ENCODE measurements around the gene NRCAM. TPM values are rescaled to one million over a fixed set of nuclear protein-coding genes. Genes with fewer than 3 reads are reported as not detected.
A peak's percentile ranks its signal among the peaks of the same experiment; 100 is the strongest.

The NRCAM gene
- polyA plus RNA-seq, 1 donor: 11.8 TPM

GRCh38 chr7:108224387-108224786, 231.8 kb downstream of the NRCAM start:
- no CpG with 5 or more reads among the region's 1 CpG for WGBS (ENCODE audit: insufficient coverage, low lambda C conversion rate)
- no peaks in the 10 kb centered on the region for H3K9me3 ChIP-seq (ENCODE audit: control insufficient read depth, low read depth, low read length)
- DNase-seq: no peak

GRCh38 chr7:108222236-108222892, 233.9 kb downstream of the NRCAM start:
- Histone ChIP-seq H3K4me1 (ENCODE audit: control insufficient read depth, insufficient read depth, low read length) (peaks cover 5% of the 10 kb centered on the region), H3K27ac (ENCODE audit: low read length) (no peak overlapping the region), H3K27me3 (ENCODE audit: control insufficient read depth, insufficient read depth, low read length) (no peaks in the 10 kb centered on the region), H3K9me3 (ENCODE audit: control insufficient read depth, low read depth, low read length) (peaks cover 3% of the 10 kb centered on the region), H3K36me3 (ENCODE audit: control insufficient read depth, insufficient read depth, low read length) (no peaks in the 10 kb centered on the region), H3K4me3 (ENCODE audit: low read length) (no peak overlapping the region)
- peak; percentile 24 to 45 for DNase-seq
- no CpG with 5 or more reads among the region's 7 CpGs for WGBS (ENCODE audit: insufficient coverage, low lambda C conversion rate)

More at GRCh38 chr7:108224387-108224786, 231.8 kb downstream of the NRCAM start:
- Histone ChIP-seq H3K27ac (ENCODE audit: low read length) (no peak overlapping the region), H3K36me3 (ENCODE audit: control insufficient read depth, insufficient read depth, low read length) (no peaks in the 10 kb centered on the region), H3K4me3 (ENCODE audit: low read length) (no peak overlapping the region), H3K27me3 (ENCODE audit: control insufficient read depth, insufficient read depth, low read length) (no peaks in the 10 kb centered on the region), H3K4me1 (ENCODE audit: control insufficient read depth, insufficient read depth, low read length) (peaks cover 5% of the 10 kb centered on the region)

- DNase-seq: no peak
Observed at GRCh38 chr7:108211382-108212201, 244.6 kb downstream of the NRCAM start.

DNA sequence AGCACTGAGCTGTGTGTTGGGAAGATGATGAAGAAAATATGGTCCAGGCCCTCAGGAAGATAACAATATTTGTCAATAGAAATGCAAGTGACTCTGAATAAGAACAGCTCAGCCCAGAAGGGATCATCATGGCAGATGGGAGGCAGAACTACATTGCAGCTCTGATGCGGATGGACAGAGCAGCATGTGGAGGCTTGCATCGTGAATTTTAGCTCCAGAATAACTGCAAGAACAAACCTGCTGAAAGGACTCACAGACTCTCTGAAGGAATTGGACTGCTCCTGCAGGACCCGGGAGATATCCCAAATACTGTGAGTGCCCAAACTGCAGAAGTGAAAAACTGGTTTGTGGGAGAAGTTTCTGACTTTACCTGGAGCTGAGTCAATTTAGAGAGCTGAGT, 245.4 kb downstream of the NRCAM start:
- H3K9me3 ChIP-seq (ENCODE audit: control insufficient read depth, low read depth, low read length): peaks cover 9% of the 10 kb centered on the region
- no peak overlapping the region for H3K27ac ChIP-seq (ENCODE audit: low read length)
- no peak for DNase-seq
- no peak overlapping the region for H3K4me3 ChIP-seq (ENCODE audit: low read length)
- no peaks in the 10 kb centered on the region for H3K4me1 ChIP-seq (ENCODE audit: control insufficient read depth, insufficient read depth, low read length)
- no peaks in the 10 kb centered on the region for H3K36me3 ChIP-seq (ENCODE audit: control insufficient read depth, insufficient read depth, low read length)
- no peaks in the 10 kb centered on the region for H3K27me3 ChIP-seq (ENCODE audit: control insufficient read depth, insufficient read depth, low read length)
- no CpG with 5 or more reads among the region's 3 CpGs for WGBS (ENCODE audit: insufficient coverage, low lambda C conversion rate)

More at GRCh38 chr7:108211382-108212201, 244.6 kb downstream of the NRCAM start:
- peaks cover 9% of the 10 kb centered on the region for H3K9me3 ChIP-seq (ENCODE audit: control insufficient read depth, low read depth, low read length)
- H3K27me3 ChIP-seq (ENCODE audit: control insufficient read depth, insufficient read depth, low read length): no peaks in the 10 kb centered on the region
- H3K4me3 ChIP-seq (ENCODE audit: low read length): no peak overlapping the region
- H3K36me3 ChIP-seq (ENCODE audit: control insufficient read depth, insufficient read depth, low read length): no peaks in the 10 kb centered on the region
- no CpG with 5 or more reads among the region's 7 CpGs for WGBS (ENCODE audit: insufficient coverage, low lambda C conversion rate)
- no peak overlapping the region for H3K27ac ChIP-seq (ENCODE audit: low read length)
- H3K4me1 ChIP-seq (ENCODE audit: control insufficient read depth, insufficient read depth, low read length): no peaks in the 10 kb centered on the region

DNA sequence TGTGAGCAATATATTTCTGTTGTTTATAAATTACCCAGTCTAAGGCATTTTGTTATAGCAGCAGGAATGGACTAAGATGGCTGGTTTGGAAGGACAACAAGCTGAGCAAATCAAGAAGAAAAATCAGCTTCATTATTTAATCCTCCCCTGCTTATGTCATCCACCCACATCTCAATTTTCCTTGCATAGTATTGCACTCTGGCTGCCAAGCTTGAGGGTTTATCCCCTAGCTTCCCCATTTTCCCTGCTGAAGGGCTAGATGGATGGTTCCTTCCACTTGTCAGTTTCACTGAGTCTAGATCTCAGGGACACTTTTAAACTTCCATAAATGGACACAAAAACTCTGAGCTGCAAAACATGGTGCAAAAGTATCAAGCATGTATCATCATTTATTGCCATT, 250.9 kb downstream of the NRCAM start:
- DNase-seq: no peak
- Histone ChIP-seq H3K27ac (ENCODE audit: low read length) (no peak overlapping the region), H3K4me3 (ENCODE audit: low read length) (no peak overlapping the region)

DNA sequence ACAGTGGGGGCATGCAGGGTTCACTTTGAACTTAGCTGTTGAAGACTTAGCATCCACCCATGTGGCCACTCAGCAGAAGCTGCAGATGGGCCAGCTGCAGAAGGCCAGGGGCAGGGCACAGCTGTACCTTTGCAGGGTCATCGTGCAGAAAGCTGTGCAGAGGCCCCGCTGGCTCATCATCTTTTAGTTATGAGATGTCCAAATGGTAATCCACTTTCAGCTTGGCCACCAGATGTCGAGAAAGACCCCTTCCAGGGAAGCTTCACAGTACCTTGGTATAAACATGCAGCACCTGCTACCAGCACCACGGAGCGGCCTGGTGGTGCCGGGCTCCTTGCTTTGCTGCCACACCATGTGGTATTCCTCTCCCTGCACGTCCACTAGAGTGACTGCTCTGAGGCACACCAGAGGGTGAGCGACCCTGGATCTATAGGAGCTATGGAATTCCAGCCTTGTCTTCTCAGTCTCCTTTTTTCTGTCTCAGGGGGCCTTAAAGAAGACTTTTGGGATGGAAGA, 251.9 kb downstream of the NRCAM start:
- Histone ChIP-seq H3K27ac (ENCODE audit: low read length) (no peak overlapping the region), H3K9me3 (ENCODE audit: control insufficient read depth, low read depth, low read length) (no peaks in the 10 kb centered on the region), H3K4me1 (ENCODE audit: control insufficient read depth, insufficient read depth, low read length) (no peaks in the 10 kb centered on the region), H3K36me3 (ENCODE audit: control insufficient read depth, insufficient read depth, low read length) (no peaks in the 10 kb centered on the region), H3K27me3 (ENCODE audit: control insufficient read depth, insufficient read depth, low read length) (no peaks in the 10 kb centered on the region), H3K4me3 (ENCODE audit: low read length) (no peak overlapping the region)
- no peak for DNase-seq
- no CpG with 5 or more reads among the region's 8 CpGs for WGBS (ENCODE audit: insufficient coverage, low lambda C conversion rate)

More for the DNA sequence above, 250.9 kb downstream of the NRCAM start:
- H3K36me3 ChIP-seq (ENCODE audit: control insufficient read depth, insufficient read depth, low read length): no peaks in the 10 kb centered on the region
- no peaks in the 10 kb centered on the region for H3K9me3 ChIP-seq (ENCODE audit: control insufficient read depth, low read depth, low read length)
- no peaks in the 10 kb centered on the region for H3K27me3 ChIP-seq (ENCODE audit: control insufficient read depth, insufficient read depth, low read length)
- H3K4me1 ChIP-seq (ENCODE audit: control insufficient read depth, insufficient read depth, low read length): no peaks in the 10 kb centered on the region

- H3K27me3 ChIP-seq (ENCODE audit: control insufficient read depth, insufficient read depth, low read length): no peaks in the 10 kb centered on the region
- no peak for DNase-seq
- no peaks in the 10 kb centered on the region for H3K9me3 ChIP-seq (ENCODE audit: control insufficient read depth, low read depth, low read length)
- no peaks in the 10 kb centered on the region for H3K36me3 ChIP-seq (ENCODE audit: control insufficient read depth, insufficient read depth, low read length)
- no peak overlapping the region for H3K4me3 ChIP-seq (ENCODE audit: low read length)
- no CpG with 5 or more reads among the region's 5 CpGs for WGBS (ENCODE audit: insufficient coverage, low lambda C conversion rate)
- no peaks in the 10 kb centered on the region for H3K4me1 ChIP-seq (ENCODE audit: control insufficient read depth, insufficient read depth, low read length)
- no peak overlapping the region for H3K27ac ChIP-seq (ENCODE audit: low read length)
Observed at GRCh38 chr7:108203537-108203936, 252.7 kb downstream of the NRCAM start.

- 82% methylated on average over 2 of the region's 4 CpGs for WGBS (ENCODE audit: insufficient coverage, low lambda C conversion rate)
Observed at GRCh38 chr7:108202743-108203142, 253.5 kb downstream of the NRCAM start.

GRCh38 chr7:108201766-108202165, 254.5 kb downstream of the NRCAM start:
- no peaks in the 10 kb centered on the region for H3K36me3 ChIP-seq (ENCODE audit: control insufficient read depth, insufficient read depth, low read length)
- no CpG with 5 or more reads among the region's 2 CpGs for WGBS (ENCODE audit: insufficient coverage, low lambda C conversion rate)
- H3K4me3 ChIP-seq (ENCODE audit: low read length): no peak overlapping the region
- no peaks in the 10 kb centered on the region for H3K4me1 ChIP-seq (ENCODE audit: control insufficient read depth, insufficient read depth, low read length)
- H3K27me3 ChIP-seq (ENCODE audit: control insufficient read depth, insufficient read depth, low read length): no peaks in the 10 kb centered on the region
- DNase-seq: no peak
- no peak overlapping the region for H3K27ac ChIP-seq (ENCODE audit: low read length)
- H3K9me3 ChIP-seq (ENCODE audit: control insufficient read depth, low read depth, low read length): no peaks in the 10 kb centered on the region

More at GRCh38 chr7:108202743-108203142, 253.5 kb downstream of the NRCAM start:
- no peaks in the 10 kb centered on the region for H3K27me3 ChIP-seq (ENCODE audit: control insufficient read depth, insufficient read depth, low read length)
- no peaks in the 10 kb centered on the region for H3K36me3 ChIP-seq (ENCODE audit: control insufficient read depth, insufficient read depth, low read length)
- no peak for DNase-seq
- no peak overlapping the region for H3K4me3 ChIP-seq (ENCODE audit: low read length)
- H3K9me3 ChIP-seq (ENCODE audit: control insufficient read depth, low read depth, low read length): no peaks in the 10 kb centered on the region
- H3K4me1 ChIP-seq (ENCODE audit: control insufficient read depth, insufficient read depth, low read length): no peaks in the 10 kb centered on the region
- no peak overlapping the region for H3K27ac ChIP-seq (ENCODE audit: low read length)

GRCh38 chr7:108200326-108200725, 255.9 kb downstream of the NRCAM start:
- Histone ChIP-seq H3K9me3 (ENCODE audit: control insufficient read depth, low read depth, low read length) (no peaks in the 10 kb centered on the region), H3K4me1 (ENCODE audit: control insufficient read depth, insufficient read depth, low read length) (no peaks in the 10 kb centered on the region), H3K27ac (ENCODE audit: low read length) (no peak overlapping the region), H3K4me3 (ENCODE audit: low read length) (no peak overlapping the region), H3K27me3 (ENCODE audit: control insufficient read depth, insufficient read depth, low read length) (no peaks in the 10 kb centered on the region), H3K36me3 (ENCODE audit: control insufficient read depth, insufficient read depth, low read length) (no peaks in the 10 kb centered on the region)
- WGBS (ENCODE audit: insufficient coverage, low lambda C conversion rate): no CpG with 5 or more reads among the region's 1 CpG
- DNase-seq: no peak

All from large intestine (tissue), 3 donors.